Activated CD4-positive, alpha-beta T cell treated with anti-CD3 and anti-CD28 coated beads, Interleukin-2, Interleukin-6, amounts not matched to agents 100 ng/mL and 50 ng/mL, durations not matched to agents 16 hours and 8 hours (primary cell): ENCODE data around the gene HTR4.

ENCODE experiments used
- DNase-seq: peaks from one replicate; pipeline ENCODE4 v3.0.0-alpha.2; 2020

Gene HTR4

GRCh38 chr5:148660346-148660660, 6.0 kb upstream of the HTR4 start:
- no peak for DNase-seq

GRCh38 chr5:148659641-148660345, 5.5 kb upstream of the HTR4 start:
- no peak for DNase-seq

DNA sequence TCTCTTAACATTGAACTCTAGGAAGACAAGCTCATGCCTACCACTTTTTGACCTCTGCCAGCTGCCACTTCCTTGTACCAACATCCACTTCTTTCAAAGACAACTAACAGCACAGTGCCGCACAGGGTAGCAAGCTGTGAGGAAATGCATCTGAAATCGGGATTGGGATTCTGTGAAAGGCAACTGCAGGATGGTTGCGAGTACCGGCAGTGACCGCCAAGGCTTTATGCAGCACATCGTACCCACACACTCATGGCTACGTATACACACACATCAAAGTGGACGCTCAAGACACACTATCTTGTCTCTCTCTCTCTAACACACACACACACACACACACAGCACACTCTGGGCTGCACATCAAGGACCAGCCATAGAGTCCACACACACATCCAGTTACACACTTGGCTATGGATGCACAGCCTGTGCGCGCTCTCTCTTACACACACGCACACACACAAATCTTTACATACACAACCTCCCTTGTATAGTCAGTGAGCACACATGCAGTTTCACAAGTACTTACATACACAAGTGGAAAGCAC, 964 bp downstream of the HTR4 start:
- DNase-seq: no peak

GRCh38 chr5:148651528-148651927, 2.8 kb downstream of the HTR4 start:
- DNase-seq: no peak

- DNase-seq: no peak
These were observed 8.8 kb downstream of the HTR4 start for GRCh38 chr5:148645527-148645926.

DNA sequence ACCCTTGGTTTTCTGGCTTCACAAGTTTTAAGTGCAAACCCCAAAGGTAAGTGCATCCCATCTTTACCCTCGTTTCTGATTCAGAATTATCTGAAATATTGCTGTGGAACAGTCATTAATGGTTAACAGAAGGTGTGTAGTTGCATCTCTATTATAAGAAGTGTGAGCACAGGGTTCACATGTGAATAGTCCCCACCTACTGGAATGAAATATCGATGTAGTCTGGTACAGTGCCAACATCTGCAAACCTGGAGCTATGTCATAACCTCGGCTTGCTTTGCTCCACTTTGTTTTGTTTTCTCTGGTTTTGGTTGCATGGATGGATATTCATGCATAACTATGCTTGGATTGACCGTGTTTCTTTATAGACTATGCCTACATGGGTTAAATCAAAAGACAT, 12.6 kb downstream of the HTR4 start:
- DNase-seq: no peak

- no peak for DNase-seq
These were observed 13.9 kb downstream of the HTR4 start for GRCh38 chr5:148640471-148640870.

GRCh38 chr5:148639081-148639480, 15.2 kb downstream of the HTR4 start:
- no peak for DNase-seq

DNA sequence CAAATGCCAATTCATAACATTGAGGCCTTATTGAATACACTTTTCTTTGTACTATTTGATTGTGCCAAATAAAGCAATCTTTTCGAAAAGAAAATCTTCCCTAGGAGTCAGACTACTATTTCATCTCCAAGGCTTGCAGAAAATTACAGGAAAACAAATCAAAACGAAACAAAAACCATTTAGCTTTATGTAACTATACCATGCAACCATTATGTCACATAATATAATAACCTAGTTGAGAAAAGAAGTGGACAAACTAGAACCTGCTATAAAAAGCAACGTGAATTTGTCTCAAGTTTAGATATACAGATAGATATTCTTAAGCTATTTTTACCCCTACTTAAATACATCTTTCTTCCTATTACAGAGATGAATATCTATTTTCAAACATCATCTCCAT, 18.0 kb downstream of the HTR4 start:
- DNase-seq: no peak

- DNase-seq: no peak
These were observed 18.8 kb downstream of the HTR4 start for GRCh38 chr5:148635321-148636083.

DNA sequence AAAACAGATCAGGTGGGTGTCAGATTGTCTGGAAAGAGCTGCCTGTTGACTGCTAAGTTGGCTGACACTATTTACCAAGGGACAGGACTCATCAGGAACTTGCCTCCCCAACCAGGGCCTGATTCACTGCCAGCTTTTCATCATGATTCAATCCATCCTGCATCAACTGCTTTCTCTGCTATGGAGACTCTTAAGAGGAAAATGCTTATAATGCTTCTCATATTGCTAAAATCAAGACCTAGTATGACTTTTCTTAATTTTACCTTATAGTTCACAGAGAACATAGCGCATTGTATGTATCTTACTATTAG, 21.3 kb downstream of the HTR4 start:
- no peak for DNase-seq

- DNase-seq: no peak
These were observed 21.9 kb downstream of the HTR4 start for GRCh38 chr5:148632255-148633066.

DNA sequence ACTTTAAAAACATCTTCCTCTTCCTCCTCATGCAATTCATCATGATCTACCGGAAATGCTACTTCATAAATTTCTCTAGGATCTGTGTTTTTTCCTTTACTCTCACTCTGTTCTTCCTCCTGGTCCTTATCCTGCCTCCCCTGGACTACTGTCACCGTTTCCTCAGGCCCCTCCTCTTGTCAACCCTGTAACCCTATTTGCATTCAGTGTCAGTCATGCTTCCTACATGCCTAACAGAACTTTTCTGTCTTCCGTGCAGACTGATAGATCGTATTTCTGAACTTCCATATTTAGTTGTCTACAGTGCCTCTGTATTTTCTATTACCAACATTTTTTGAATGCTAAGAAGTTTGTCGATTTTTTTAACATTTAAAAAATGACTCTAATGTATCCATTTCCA, 27.3 kb downstream of the HTR4 start:
- no peak for DNase-seq

GRCh38 chr5:148626081-148626613, 28.2 kb downstream of the HTR4 start:
- DNase-seq: no peak

DNA sequence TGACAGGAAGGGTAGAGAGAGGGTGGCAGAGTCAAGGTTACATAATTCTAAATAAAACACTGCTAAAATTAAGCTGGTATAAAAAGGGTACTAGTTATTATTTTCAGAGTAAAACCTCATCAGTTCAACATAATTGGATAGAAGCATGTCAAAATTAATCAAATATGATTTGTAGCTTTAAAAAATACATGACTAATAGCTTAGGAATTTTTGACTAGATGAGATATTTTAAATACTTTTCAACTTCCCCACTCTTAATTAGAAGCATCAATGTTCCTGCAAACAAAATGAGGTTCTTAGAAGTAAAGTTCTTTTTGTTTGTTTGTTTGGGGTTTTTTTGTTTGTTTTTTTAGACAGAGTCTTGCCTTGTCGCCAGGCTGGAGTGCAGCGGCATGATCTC, 29.1 kb downstream of the HTR4 start:
- DNase-seq: no peak

GRCh38 chr5:148623741-148624140, 30.6 kb downstream of the HTR4 start:
- DNase-seq: no peak

GRCh38 chr5:148623101-148623500, 31.2 kb downstream of the HTR4 start:
- DNase-seq: no peak

- peak; percentile 66 for DNase-seq
These were observed 33.6 kb downstream of the HTR4 start for GRCh38 chr5:148620696-148621095.

- no peak for DNase-seq
These were observed 34.2 kb downstream of the HTR4 start for GRCh38 chr5:148620091-148620490.

DNA sequence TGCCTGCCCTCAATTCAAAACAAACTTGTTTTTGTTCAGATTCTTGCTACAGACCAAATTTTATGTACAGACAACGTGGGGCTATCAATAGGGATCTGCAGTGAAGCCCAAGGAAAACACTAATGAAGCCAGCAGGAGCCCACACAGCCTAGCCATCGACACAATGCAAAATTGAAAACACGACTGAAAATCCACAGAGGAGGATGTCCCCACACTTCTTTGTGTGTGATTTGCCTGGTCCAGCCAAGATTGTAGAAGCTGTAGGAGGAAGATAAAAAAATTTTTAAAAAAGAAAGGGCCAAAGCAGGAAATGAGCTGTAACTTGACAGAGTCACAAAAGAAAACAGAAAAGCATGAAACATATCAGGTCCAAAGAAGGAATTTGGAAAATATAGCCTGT, 34.8 kb downstream of the HTR4 start:
- DNase-seq: no peak

DNA sequence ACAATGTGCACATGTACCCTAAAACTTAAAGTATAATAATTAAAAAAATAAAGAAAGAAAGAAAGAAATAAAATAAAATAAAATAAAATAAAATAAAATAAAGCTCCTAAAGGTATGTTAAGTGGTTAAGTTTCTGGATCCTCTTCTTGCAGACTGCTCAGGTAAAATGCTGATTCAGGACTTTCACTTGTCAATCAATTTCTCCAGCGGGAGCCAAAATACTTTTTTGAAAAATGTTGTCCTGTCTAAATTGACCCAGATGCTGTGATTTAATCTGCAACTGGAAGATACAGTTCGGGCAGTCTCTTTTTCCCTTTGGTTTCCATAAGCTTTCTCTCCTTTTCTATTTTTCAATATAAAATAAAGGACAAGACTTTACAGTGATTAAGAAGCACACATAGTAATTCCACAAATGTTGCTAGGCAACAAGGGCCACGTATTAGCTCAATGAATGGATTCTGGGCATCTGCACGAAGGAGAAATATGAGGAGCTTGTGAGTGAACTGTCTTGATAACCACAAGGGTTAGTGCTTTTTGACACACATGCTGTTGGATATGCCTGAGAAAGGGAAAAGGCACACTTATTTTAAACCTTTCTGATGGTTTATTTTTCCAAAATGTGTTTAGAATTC, 38.6 kb downstream of the HTR4 start:
- no peak for DNase-seq

- DNase-seq: no peak
These were observed 46.9 kb downstream of the HTR4 start for GRCh38 chr5:148607406-148607805.

DNA sequence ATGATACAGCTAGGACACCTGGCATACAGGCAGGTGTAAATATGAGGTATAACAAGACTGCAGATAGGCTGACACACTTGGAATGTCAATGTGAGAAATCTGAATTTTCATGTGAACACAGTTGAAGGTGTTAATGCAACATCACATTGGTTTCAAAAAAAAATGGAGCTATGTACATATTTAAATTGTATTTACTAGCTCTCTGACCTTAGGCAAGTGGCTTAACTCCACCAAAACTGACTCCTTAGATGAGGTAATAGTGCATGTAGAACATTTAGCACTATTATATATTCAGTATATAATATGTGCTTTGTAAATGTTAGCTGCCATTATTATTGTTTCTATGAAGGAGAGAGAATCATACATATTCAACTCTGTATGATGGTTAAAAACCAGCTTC, 48.0 kb downstream of the HTR4 start:
- no peak for DNase-seq
